GM23338 (cell line): ENCODE data around the gene TGFBR1. TPM values are rescaled to one million over a fixed set of nuclear protein-coding genes. Genes with fewer than 3 reads are reported as not detected.

Experiments
- ATAC-seq: fragments of 200-7000 bp; cut with Tn5 transposase; 3 replicates; pipeline ENCODE4 v1.9.1; 2020
- DNase-seq: peaks from one replicate; pipeline ENCODE4 v3.0.0-alpha.2; 2015; ENCODE audit warnings: low spot score
- H2AFZ ChIP-seq: fragments of 200-600 bp; sonication (generic); 2 replicates; pipeline ENCODE4 v1.8.0; 2016; ENCODE audit warnings: antibody characterized with exemption, mild to moderate bottlenecking, moderate library complexity
- H3F3A ChIP-seq: fragments of 200-600 bp; sonication (generic); replicated peaks from 2 replicates; pipeline ENCODE4 v1.8.0; 2017; ENCODE audit warnings: antibody characterized with exemption, mixed run types, low read depth
- H3K27ac ChIP-seq: fragments of 200-600 bp; sonication (generic); 2 replicates; pipeline ENCODE4 v1.6.1; 2016; ENCODE audit warnings: low read depth
- H3K27me3 ChIP-seq: fragments of 200-600 bp; sonication (generic); 2 replicates; pipeline ENCODE4 v1.8.0; 2016; ENCODE audit warnings: mild to moderate bottlenecking, mixed run types, moderate library complexity; ENCODE audit not compliant: insufficient read depth
- H3K36me3 ChIP-seq: fragments of 200-600 bp; sonication (generic); 2 replicates; pipeline ENCODE4 v1.8.0; 2016; ENCODE audit warnings: mild to moderate bottlenecking; ENCODE audit not compliant: insufficient read depth
- H3K4me1 ChIP-seq: fragments of 200-600 bp; sonication (generic); 2 replicates; pipeline ENCODE4 v1.8.0; 2016; ENCODE audit warnings: mild to moderate bottlenecking, moderate library complexity; ENCODE audit not compliant: insufficient read depth
- H3K4me2 ChIP-seq: fragments of 200-600 bp; sonication (generic); 2 replicates; pipeline ENCODE4 v1.7.1; 2017; ENCODE audit warnings: mixed run types
- H3K4me3 ChIP-seq: fragments of 200-600 bp; sonication (generic); 2 replicates; pipeline ENCODE4 v1.6.1; 2016; ENCODE audit warnings: mixed run types
- H3K79me2 ChIP-seq: fragments of 200-600 bp; sonication (generic); replicated peaks from 2 replicates; pipeline ENCODE4 v1.8.0; 2017; ENCODE audit warnings: mild to moderate bottlenecking; ENCODE audit not compliant: insufficient read depth
- H3K9me2 ChIP-seq: fragments of 200-600 bp; sonication (generic); 2 replicates; pipeline ENCODE4 v1.8.0; 2017; ENCODE audit not compliant: insufficient read depth
- H4K20me1 ChIP-seq: fragments of 200-600 bp; sonication (generic); replicated peaks from 2 replicates; pipeline ENCODE4 v1.8.0; 2017; ENCODE audit warnings: mild to moderate bottlenecking; ENCODE audit not compliant: insufficient read depth
- H3K27ac Mint-ChIP-seq: 2 replicates; pipeline ENCODE4 v1.8.0; 2020; ENCODE audit warnings: inconsistent platforms, mild to moderate bottlenecking, moderate library complexity, mixed read lengths
- H3K27me3 Mint-ChIP-seq: 3 replicates; pipeline ENCODE4 v1.8.0; 2022; ENCODE audit warnings: low read depth, mild to moderate bottlenecking, moderate library complexity, mixed read lengths, inconsistent platforms; ENCODE audit not compliant: insufficient read depth, poor library complexity
- H3K36me3 Mint-ChIP-seq: 3 replicates; pipeline ENCODE4 v1.8.0; 2021; ENCODE audit warnings: low read depth, mild to moderate bottlenecking, inconsistent platforms, moderate library complexity, mixed read lengths
- H3K4me1 Mint-ChIP-seq: 3 replicates; pipeline ENCODE4 v1.8.0; 2020; ENCODE audit warnings: mild to moderate bottlenecking, inconsistent platforms, mixed read lengths
- H3K4me3 Mint-ChIP-seq: 3 replicates; pipeline ENCODE4 v1.8.0; 2021; ENCODE audit warnings: moderate library complexity, mild to moderate bottlenecking, inconsistent platforms, mixed read lengths
- H3K9me3 Mint-ChIP-seq: 3 replicates; pipeline ENCODE4 v1.8.0; 2020; ENCODE audit warnings: moderate library complexity, mild to moderate bottlenecking, inconsistent platforms, mixed read lengths
- CREB1 ChIP-seq: fragments of 250-450 bp; sonication (Bioruptor Pico); IDR thresholded peaks from 2 replicates; pipeline ENCODE4 v1.5.0; 2020; ENCODE audit warnings: low read depth, mild to moderate bottlenecking, moderate library complexity
- EZH2phosphoT487 ChIP-seq: fragments of 200-600 bp; sonication (generic); IDR thresholded peaks from one replicate; pipeline ENCODE4 v1.8.1; 2018; ENCODE audit warnings: antibody characterized with exemption; ENCODE audit not compliant: unreplicated experiment
- JUNB ChIP-seq: IDR thresholded peaks from one replicate; pipeline ENCODE4 v1.6.1; 2016; ENCODE audit warnings: antibody characterized with exemption; ENCODE audit not compliant: unreplicated experiment
- NANOG ChIP-seq: IDR thresholded peaks from 2 replicates; pipeline ENCODE4 v1.6.1; 2016; ENCODE audit warnings: antibody characterized with exemption, borderline replicate concordance
- STAT1 ChIP-seq: IDR thresholded peaks from one replicate; pipeline ENCODE4 v1.6.1; 2016; ENCODE audit warnings: antibody characterized with exemption; ENCODE audit not compliant: unreplicated experiment
- ZNF114 ChIP-seq: fragments of 250-450 bp; sonication (Bioruptor Pico); IDR thresholded peaks from 2 replicates; pipeline ENCODE4 v1.5.0; 2020; ENCODE audit warnings: mild to moderate bottlenecking, moderate library complexity
- ZNF331 ChIP-seq: fragments of 250-450 bp; sonication (Bioruptor Pico); IDR thresholded peaks from 2 replicates; pipeline ENCODE4 v1.5.0; 2020; ENCODE audit warnings: low read depth, mild to moderate bottlenecking, moderate library complexity
- polyA plus RNA-seq: library from polyadenylated mRNA; unstranded; fragments of >200 nt; fragmentation: Nextera tagmentation; extraction: Ambion mirVana; gene quantifications from 2 replicates; pipeline ENCODE4 v1.2.1, GENCODE V29; 2016
- total RNA-seq: library from RNA; depleted of rRNA; stranded (reverse); fragments of >200 nt; shearing (Covaris generic); gene quantifications from 2 replicates; pipeline ENCODE4 v1.2.3, GENCODE V29; 2014
- TF ChIP-seq, protein P1 (sequence below): IDR thresholded peaks from one replicate; pipeline ENCODE4 v1.6.1; 2018; ENCODE audit warnings: antibody characterized with exemption; ENCODE audit not compliant: unreplicated experiment
- TF ChIP-seq, protein P2 (sequence below), 2 experiments: fragments of 200-600 bp in 1 of 2; sonication (generic) in 1 of 2; conservative IDR thresholded peaks; 2 replicates each; pipeline versions ENCODE4 v1.5.1 to v1.6.1; 2016 to 2017; ENCODE audit warnings: antibody characterized with exemption in 2 of 2, low read depth in 2 of 2, mild to moderate bottlenecking in 2 of 2, moderate library complexity in 1 of 2
- TF ChIP-seq, protein P3 (sequence below): IDR thresholded peaks from 2 replicates; pipeline ENCODE4 v1.6.1; 2016; ENCODE audit warnings: antibody characterized with exemption

TGFBR1 gene
- total and polyA plus RNA-seq, 2 experiments from 2014 or later, result 9.3 to 40.2 TPM

DNA sequence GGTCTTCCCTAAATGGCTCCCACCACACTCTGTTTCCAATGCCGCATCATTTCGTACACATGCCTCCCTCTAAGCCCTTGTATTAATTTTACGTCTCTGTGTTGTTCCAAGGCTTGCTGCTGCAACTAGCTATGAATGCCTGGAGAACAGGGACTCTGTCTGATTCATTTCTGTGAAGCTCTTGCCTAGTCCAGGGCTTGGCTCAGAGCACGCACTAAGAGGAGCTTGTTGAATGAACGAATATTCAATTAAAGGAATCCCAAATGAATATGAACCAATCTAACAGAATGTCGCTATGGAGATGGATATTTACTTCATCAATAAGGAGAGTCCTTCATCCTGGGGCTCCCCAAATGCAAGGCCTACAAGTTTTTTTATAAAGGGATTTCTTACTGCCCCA, 55.3 kb downstream of the TGFBR1 start (continued):
- TF ChIP-seq ZNF331 (no peak), JUNB (no peak), STAT1 (no peak)

DNA sequence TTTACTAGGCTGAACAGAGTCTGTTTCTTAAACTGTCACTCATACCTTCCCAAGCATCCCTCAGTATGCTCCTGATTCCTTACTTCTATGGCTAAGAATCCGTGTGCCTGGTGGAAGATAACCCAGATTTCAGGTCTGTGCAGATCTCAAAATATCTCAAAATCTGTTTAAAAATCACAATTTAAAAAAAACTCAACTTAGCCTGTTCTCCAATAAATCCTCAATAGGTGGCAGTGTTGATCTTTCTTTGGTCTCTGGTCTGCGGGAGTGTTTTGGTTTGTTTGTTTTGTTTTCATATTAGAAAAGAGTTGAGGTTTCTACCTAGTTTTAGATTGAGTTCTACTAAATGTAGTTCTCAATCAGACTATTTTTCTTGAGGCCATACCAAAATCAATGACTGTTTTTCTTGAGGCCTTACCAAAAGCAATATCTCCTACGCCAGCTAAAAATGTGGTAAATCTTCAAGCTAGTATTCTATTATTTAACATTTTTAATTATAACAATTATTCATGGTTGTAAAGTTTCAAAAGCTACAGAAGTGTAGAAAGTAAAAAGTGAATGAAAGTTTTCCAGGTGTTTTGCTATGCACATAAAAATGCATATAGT, 57.9 kb downstream of the TGFBR1 start:
- Histone ChIP-seq H3K27ac (no peak overlapping the region), H3K27me3 (no peaks in the 10 kb centered on the region), H3K9me2 (peaks cover 7% of the 10 kb centered on the region; the same call in 1 of the 2 replicates), H3K4me1 (peaks cover 12% of the 10 kb centered on the region), H3K36me3 (no peaks in the 10 kb centered on the region), H3K4me3 (no peak overlapping the region), H4K20me1 (no peaks in the 10 kb centered on the region), H2AFZ (no peak overlapping the region), H3K4me2 (no peak overlapping the region), H3K79me2 (no peaks in the 10 kb centered on the region), H3F3A (no peaks in the 10 kb centered on the region)
- H3K36me3 Mint-ChIP-seq, result peaks cover 3% of the 10 kb centered on the region; the same call in 2 of the 3 replicates
- peaks cover 16% of the 10 kb centered on the region for H3K4me1 Mint-ChIP-seq
- peaks cover 11% of the 10 kb centered on the region for H3K27me3 Mint-ChIP-seq
- no peak overlapping the region for H3K4me3 Mint-ChIP-seq
- TF ChIP-seq, protein P1, sequence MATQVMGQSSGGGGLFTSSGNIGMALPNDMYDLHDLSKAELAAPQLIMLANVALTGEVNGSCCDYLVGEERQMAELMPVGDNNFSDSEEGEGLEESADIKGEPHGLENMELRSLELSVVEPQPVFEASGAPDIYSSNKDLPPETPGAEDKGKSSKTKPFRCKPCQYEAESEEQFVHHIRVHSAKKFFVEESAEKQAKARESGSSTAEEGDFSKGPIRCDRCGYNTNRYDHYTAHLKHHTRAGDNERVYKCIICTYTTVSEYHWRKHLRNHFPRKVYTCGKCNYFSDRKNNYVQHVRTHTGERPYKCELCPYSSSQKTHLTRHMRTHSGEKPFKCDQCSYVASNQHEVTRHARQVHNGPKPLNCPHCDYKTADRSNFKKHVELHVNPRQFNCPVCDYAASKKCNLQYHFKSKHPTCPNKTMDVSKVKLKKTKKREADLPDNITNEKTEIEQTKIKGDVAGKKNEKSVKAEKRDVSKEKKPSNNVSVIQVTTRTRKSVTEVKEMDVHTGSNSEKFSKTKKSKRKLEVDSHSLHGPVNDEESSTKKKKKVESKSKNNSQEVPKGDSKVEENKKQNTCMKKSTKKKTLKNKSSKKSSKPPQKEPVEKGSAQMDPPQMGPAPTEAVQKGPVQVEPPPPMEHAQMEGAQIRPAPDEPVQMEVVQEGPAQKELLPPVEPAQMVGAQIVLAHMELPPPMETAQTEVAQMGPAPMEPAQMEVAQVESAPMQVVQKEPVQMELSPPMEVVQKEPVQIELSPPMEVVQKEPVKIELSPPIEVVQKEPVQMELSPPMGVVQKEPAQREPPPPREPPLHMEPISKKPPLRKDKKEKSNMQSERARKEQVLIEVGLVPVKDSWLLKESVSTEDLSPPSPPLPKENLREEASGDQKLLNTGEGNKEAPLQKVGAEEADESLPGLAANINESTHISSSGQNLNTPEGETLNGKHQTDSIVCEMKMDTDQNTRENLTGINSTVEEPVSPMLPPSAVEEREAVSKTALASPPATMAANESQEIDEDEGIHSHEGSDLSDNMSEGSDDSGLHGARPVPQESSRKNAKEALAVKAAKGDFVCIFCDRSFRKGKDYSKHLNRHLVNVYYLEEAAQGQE, result no peak
- TF ChIP-seq, protein P2, sequence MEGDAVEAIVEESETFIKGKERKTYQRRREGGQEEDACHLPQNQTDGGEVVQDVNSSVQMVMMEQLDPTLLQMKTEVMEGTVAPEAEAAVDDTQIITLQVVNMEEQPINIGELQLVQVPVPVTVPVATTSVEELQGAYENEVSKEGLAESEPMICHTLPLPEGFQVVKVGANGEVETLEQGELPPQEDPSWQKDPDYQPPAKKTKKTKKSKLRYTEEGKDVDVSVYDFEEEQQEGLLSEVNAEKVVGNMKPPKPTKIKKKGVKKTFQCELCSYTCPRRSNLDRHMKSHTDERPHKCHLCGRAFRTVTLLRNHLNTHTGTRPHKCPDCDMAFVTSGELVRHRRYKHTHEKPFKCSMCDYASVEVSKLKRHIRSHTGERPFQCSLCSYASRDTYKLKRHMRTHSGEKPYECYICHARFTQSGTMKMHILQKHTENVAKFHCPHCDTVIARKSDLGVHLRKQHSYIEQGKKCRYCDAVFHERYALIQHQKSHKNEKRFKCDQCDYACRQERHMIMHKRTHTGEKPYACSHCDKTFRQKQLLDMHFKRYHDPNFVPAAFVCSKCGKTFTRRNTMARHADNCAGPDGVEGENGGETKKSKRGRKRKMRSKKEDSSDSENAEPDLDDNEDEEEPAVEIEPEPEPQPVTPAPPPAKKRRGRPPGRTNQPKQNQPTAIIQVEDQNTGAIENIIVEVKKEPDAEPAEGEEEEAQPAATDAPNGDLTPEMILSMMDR (conservative IDR thresholded peaks at IDR 0.05; ENCODE audit: low read depth in 2 of 2), result peak; percentile 77 to 91
- DNase-seq (peak; percentile 70), ATAC-seq (no peak)
- H3K9me3 Mint-ChIP-seq, result no peaks in the 10 kb centered on the region
- 0 out of 2 replicates have a peak overlapping the region, but pooled peaks have one; percentile 21 for H3K27ac Mint-ChIP-seq

DNA sequence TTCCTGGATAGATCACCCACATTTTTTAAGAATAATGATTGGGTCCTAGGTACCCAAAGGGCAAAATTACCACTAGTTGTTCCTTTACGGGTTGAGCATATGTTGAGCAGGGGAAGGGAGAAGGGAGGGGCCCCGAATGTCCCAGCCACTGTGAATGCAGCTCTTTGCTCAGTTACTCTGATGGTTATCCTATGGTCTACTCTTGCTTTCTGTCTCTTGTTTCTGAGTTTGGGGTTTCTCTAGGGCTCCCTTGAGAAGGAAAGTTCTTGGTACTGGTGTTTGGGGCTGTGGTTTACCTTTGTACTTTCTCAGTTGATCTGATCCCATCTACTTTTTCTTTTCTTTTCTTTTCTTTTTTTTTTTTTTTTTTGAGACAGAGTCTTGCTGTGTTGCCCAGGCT, 61.2 kb downstream of the TGFBR1 start:
- Histone ChIP-seq H3F3A (no peaks in the 10 kb centered on the region), H3K79me2 (no peaks in the 10 kb centered on the region), H3K4me1 (peaks cover 22% of the 10 kb centered on the region), H3K4me3 (no peak overlapping the region), H3K36me3 (no peaks in the 10 kb centered on the region), H2AFZ (no peak overlapping the region), H3K9me2 (peaks cover 10% of the 10 kb centered on the region; the same call in 1 of the 2 replicates), H3K27me3 (no peaks in the 10 kb centered on the region), H4K20me1 (no peaks in the 10 kb centered on the region), H3K4me2 (no peak overlapping the region), H3K27ac (no peak overlapping the region)
- peaks cover 32% of the 10 kb centered on the region for H3K4me1 Mint-ChIP-seq
- ATAC-seq, result no peak
- no peak overlapping the region for H3K4me3 Mint-ChIP-seq
- H3K36me3 Mint-ChIP-seq, result no peaks in the 10 kb centered on the region
- no peak overlapping the region for H3K27ac Mint-ChIP-seq
- H3K9me3 Mint-ChIP-seq, result no peaks in the 10 kb centered on the region
- no peak for DNase-seq
- peaks cover 16% of the 10 kb centered on the region for H3K27me3 Mint-ChIP-seq
- no peak for TF ChIP-seq CREB1 (CRISPR knock-in tag)
- TF ChIP-seq, protein P1, result no peak
- TF ChIP-seq EZH2phosphoT487, result no peak
- TF ChIP-seq ZNF114 (CRISPR knock-in tag), result no peak
- TF ChIP-seq, protein P2 (conservative IDR thresholded peaks at IDR 0.05; ENCODE audit: low read depth in 2 of 2), result no peak
- TF ChIP-seq, protein P3, sequence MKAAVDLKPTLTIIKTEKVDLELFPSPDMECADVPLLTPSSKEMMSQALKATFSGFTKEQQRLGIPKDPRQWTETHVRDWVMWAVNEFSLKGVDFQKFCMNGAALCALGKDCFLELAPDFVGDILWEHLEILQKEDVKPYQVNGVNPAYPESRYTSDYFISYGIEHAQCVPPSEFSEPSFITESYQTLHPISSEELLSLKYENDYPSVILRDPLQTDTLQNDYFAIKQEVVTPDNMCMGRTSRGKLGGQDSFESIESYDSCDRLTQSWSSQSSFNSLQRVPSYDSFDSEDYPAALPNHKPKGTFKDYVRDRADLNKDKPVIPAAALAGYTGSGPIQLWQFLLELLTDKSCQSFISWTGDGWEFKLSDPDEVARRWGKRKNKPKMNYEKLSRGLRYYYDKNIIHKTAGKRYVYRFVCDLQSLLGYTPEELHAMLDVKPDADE, result no peak
- TF ChIP-seq NANOG, result no peak
